ENCODE results near the gene TIAM2. TPM values are rescaled to one million over a fixed set of nuclear protein-coding genes. Genes with fewer than 3 reads are reported as not detected.

The TIAM2 gene
- total RNA-seq, 1 donor from 2014 or later = 36.8 TPM

DNA sequence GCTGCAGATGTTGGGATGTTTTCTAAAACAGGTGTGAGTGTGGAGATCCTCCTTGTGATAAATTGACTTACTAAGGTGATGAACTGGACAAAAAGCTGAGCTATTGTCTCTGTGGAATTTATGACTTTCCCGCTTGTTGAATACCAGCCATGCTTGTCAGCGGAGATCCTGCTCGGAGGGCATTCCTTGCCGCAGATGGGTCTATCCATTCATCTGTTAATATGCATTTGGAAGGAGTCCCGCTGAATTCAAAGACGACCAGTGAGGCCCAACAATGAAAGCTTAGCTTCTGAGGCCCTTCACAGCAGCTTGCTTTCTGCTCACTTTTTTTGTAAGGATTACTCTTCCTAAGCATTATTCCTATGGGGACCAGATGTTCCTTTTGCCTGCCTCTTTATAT lies 124.9 kb downstream of the TIAM2 start:
- H3K4me3 Mint-ChIP-seq = peak overlapping the region; percentile 48
- H3K27ac Mint-ChIP-seq (ENCODE audit: unreplicated experiment) = peak overlapping the region; percentile 95
- TF ChIP-seq, protein P1, sequence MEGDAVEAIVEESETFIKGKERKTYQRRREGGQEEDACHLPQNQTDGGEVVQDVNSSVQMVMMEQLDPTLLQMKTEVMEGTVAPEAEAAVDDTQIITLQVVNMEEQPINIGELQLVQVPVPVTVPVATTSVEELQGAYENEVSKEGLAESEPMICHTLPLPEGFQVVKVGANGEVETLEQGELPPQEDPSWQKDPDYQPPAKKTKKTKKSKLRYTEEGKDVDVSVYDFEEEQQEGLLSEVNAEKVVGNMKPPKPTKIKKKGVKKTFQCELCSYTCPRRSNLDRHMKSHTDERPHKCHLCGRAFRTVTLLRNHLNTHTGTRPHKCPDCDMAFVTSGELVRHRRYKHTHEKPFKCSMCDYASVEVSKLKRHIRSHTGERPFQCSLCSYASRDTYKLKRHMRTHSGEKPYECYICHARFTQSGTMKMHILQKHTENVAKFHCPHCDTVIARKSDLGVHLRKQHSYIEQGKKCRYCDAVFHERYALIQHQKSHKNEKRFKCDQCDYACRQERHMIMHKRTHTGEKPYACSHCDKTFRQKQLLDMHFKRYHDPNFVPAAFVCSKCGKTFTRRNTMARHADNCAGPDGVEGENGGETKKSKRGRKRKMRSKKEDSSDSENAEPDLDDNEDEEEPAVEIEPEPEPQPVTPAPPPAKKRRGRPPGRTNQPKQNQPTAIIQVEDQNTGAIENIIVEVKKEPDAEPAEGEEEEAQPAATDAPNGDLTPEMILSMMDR (conservative IDR thresholded peaks at IDR 0.05) = no peak
- H3K27me3 Mint-ChIP-seq (ENCODE audit: low read depth) = no peaks in the 10 kb centered on the region
- no peaks in the 10 kb centered on the region for H3K9me3 Mint-ChIP-seq
- peaks cover 44% of the 10 kb centered on the region for H3K4me1 Mint-ChIP-seq
- no peak for DNase-seq (ENCODE audit: low read depth, low spot score)
- no peaks in the 10 kb centered on the region for H3K36me3 Mint-ChIP-seq (ENCODE audit: low read depth)

DNA sequence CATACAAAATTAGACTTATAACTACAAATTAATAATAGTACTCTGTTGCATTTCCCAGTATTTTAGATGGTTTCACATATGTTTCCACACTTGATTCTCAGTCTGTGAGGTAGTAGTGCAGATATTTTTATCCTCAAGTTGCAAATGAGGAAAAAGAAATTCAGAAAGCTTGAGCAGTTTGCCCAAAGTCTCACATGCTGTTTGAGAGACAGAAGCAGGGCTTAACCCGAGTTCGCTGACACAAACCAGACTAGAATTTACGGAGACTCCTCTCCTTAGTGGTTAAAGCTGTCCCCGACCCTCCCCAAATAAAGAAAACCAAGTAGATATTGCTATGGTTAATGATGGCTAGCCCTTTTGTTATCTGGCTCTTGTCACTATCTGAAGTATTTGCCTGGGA lies 126.2 kb downstream of the TIAM2 start:
- H3K27ac Mint-ChIP-seq (ENCODE audit: unreplicated experiment) = peak overlapping the region; percentile 86
- H3K9me3 Mint-ChIP-seq = no peaks in the 10 kb centered on the region
- no peaks in the 10 kb centered on the region for H3K36me3 Mint-ChIP-seq (ENCODE audit: low read depth)
- TF ChIP-seq, protein P1 (conservative IDR thresholded peaks at IDR 0.05) = no peak
- no peaks in the 10 kb centered on the region for H3K27me3 Mint-ChIP-seq (ENCODE audit: low read depth)
- no peak for DNase-seq (ENCODE audit: low read depth, low spot score)
- H3K4me1 Mint-ChIP-seq = peaks cover 50% of the 10 kb centered on the region
- H3K4me3 Mint-ChIP-seq = peak overlapping the region; percentile 71

DNA sequence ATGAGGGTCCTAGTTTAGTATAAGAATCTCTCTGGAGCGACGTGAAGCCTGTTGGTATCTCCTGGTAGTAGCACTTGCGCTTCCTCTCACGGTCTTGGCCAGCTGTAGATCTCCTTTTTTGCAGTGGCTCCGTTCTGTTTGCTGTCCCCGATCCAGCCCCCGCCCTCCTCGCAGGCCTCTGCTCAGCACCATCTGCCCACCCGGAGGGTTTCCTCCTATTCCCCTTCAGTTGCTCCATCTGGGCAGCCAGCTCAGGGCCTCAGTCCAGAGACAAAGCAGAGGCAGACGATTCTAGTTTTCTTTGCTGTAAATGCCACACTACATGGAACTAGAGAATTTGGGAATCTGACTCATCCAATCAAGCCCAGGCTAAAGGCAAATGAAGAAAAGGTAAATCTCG lies 126.6 kb downstream of the TIAM2 start:
- H3K4me3 Mint-ChIP-seq = peak overlapping the region; percentile 71
- H3K36me3 Mint-ChIP-seq (ENCODE audit: low read depth) = no peaks in the 10 kb centered on the region
- peaks cover 47% of the 10 kb centered on the region for H3K4me1 Mint-ChIP-seq
- DNase-seq (ENCODE audit: low read depth, low spot score) = peak; percentile 19
- TF ChIP-seq, protein P1 (conservative IDR thresholded peaks at IDR 0.05) = no peak
- no peaks in the 10 kb centered on the region for H3K27me3 Mint-ChIP-seq (ENCODE audit: low read depth)
- no peaks in the 10 kb centered on the region for H3K9me3 Mint-ChIP-seq
- peak overlapping the region; percentile 86 for H3K27ac Mint-ChIP-seq (ENCODE audit: unreplicated experiment)

DNA sequence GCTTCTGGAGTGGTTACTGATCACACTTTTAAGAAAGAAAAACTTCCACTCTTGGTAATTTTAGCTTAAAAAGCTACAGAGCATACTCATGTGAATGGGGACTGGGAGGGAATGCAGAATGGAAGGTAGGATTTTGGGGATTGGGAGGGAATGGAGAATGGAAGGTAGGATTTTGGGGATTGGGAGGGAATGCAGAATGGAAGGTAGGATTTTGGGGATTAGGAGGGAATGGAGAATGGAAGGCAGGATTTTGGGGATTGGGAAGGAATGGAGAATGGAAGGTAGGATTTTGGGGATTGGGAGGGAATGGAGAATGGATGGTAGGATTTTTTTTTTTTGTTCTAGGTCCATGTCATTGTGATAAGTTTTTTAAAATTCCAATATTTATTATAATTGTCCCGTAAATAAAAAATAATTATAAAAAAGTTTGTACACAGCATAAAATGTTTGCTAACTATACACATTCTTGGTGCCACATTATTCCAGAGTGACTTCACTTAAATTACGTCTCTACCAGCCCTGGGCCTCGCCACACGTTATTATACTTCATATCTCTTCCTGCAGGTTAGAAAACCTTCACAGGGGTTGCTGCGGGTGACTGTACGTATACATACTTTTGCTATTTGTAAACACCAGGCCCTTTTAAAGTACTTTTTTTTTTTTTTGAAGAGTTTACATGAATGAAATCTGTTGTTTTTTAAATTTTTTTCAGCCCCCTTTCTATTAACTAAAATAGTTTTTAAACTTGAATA lies 127.3 kb downstream of the TIAM2 start:
- Mint-ChIP-seq H3K27ac (ENCODE audit: unreplicated experiment) (no peak overlapping the region), H3K4me1 (peaks cover 52% of the 10 kb centered on the region)

DNA sequence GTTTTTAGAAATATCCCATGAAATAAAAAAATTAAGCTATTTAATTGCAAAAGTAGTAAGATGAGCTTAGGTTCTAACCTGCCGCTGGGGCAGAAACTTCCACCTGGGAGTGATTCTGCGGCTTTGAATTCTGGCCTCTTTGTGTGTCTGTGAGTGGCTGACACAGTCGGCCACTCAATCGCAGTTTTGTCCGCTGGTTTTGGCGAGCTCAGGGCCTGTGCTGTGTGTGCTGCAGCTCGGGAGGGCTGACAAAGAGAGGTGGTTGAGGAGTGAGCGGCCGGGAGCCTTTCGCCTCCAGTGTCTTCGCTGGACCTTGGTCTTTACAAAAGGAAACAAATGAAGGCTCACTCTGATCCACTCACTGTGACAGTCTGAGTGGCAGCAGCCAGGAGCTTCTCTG lies 128.4 kb downstream of the TIAM2 start:
- H3K4me3 Mint-ChIP-seq = peak overlapping the region; percentile 86
- peak; percentile 30 for DNase-seq (ENCODE audit: low read depth, low spot score)
- no peaks in the 10 kb centered on the region for H3K27me3 Mint-ChIP-seq (ENCODE audit: low read depth)

More for the DNA sequence above, 127.3 kb downstream of the TIAM2 start:
- Mint-ChIP-seq H3K4me3 (peak overlapping the region; percentile 71), H3K27me3 (ENCODE audit: low read depth) (no peaks in the 10 kb centered on the region), H3K9me3 (no peaks in the 10 kb centered on the region), H3K36me3 (ENCODE audit: low read depth) (no peaks in the 10 kb centered on the region)
- DNase-seq (ENCODE audit: low read depth, low spot score) = no peak
- TF ChIP-seq, protein P1 (conservative IDR thresholded peaks at IDR 0.05) = no peak

More for the DNA sequence above, 128.4 kb downstream of the TIAM2 start:
- Mint-ChIP-seq H3K9me3 (no peaks in the 10 kb centered on the region), H3K36me3 (ENCODE audit: low read depth) (no peaks in the 10 kb centered on the region), H3K27ac (ENCODE audit: unreplicated experiment) (peak overlapping the region; percentile 98), H3K4me1 (peaks cover 53% of the 10 kb centered on the region)
- TF ChIP-seq, protein P1 (conservative IDR thresholded peaks at IDR 0.05) = no peak

All from neural crest cell (in vitro differentiated cells).